Keratinocyte (primary cell): Measurements from ENCODE around the gene MGLL. TPM values are rescaled to one million over a fixed set of nuclear protein-coding genes. Genes with fewer than 3 reads are reported as not detected.

Source experiments
- DNase-seq: peaks from one replicate; pipeline ENCODE4 v3.0.0-alpha.2; 2011; ENCODE audit warnings: low read depth, missing footprints, low spot score
- FAIRE-seq: peaks from 2 replicates; lab custom pipeline; 2011; peaks lifted over from hg19 to GRCh38; lab: Jason Lieb, UNC
- H2AFZ ChIP-seq: 2 replicates; pipeline ENCODE4 v1.6.0; 2012; ENCODE audit warnings: low read length, control low read depth, inconsistent platforms; ENCODE audit not compliant: control insufficient read depth
- H3K27ac ChIP-seq: 2 replicates; pipeline ENCODE4 v1.5.1; 2011; ENCODE audit warnings: low read length; ENCODE audit not compliant: control insufficient read depth, insufficient read depth
- H3K27me3 ChIP-seq: 3 replicates; pipeline ENCODE4 v1.6.0; 2011; ENCODE audit warnings: low read length; ENCODE audit not compliant: control insufficient read depth, insufficient read depth; ENCODE audit errors: extremely low read depth
- H3K36me3 ChIP-seq, 2 experiments: 2 replicates in 1 of 2; 3 replicates in 1 of 2; pipeline ENCODE4 v1.5.1; 2011; ENCODE audit warnings: low read length in 2 of 2, mild to moderate bottlenecking in 1 of 2; ENCODE audit not compliant: control insufficient read depth in 2 of 2, insufficient read depth in 2 of 2; ENCODE audit errors: extremely low read depth in 1 of 2
- H3K4me1 ChIP-seq: 3 replicates; pipeline ENCODE4 v1.5.1; 2011; ENCODE audit warnings: low read length; ENCODE audit not compliant: control insufficient read depth, insufficient read depth; ENCODE audit errors: extremely low read depth
- H3K4me2 ChIP-seq: 3 replicates; pipeline ENCODE4 v1.6.0; 2011; ENCODE audit warnings: low read depth, low read length; ENCODE audit not compliant: control insufficient read depth, insufficient read depth; ENCODE audit errors: extremely low read depth
- H3K4me3 ChIP-seq, 3 experiments: fragments of 200-600 bp in 1 of 3; sonication (generic) in 1 of 3; 2 replicates in 2 of 3; 3 replicates in 1 of 3; pipeline ENCODE4 v1.5.1; 2011 to 2016; ENCODE audit warnings: low read length in 3 of 3, mild to moderate bottlenecking in 3 of 3, control low read depth in 2 of 3, inconsistent platforms in 1 of 3, low read depth in 1 of 3, mixed read lengths in 1 of 3, mixed run types in 1 of 3, moderate library complexity in 1 of 3; ENCODE audit not compliant: control insufficient read depth in 2 of 3, insufficient read depth in 2 of 3; ENCODE audit errors: extremely low read depth in 1 of 3
- H3K79me2 ChIP-seq: 2 replicates; pipeline ENCODE4 v1.6.0; 2012; ENCODE audit warnings: low read length; ENCODE audit not compliant: control insufficient read depth, insufficient read depth
- H3K9ac ChIP-seq: 3 replicates; pipeline ENCODE4 v1.6.0; 2011; ENCODE audit warnings: low read length; ENCODE audit not compliant: control insufficient read depth, insufficient read depth; ENCODE audit errors: extremely low read depth
- H3K9me1 ChIP-seq: 3 replicates; pipeline ENCODE4 v1.6.0; 2011; ENCODE audit warnings: low read length; ENCODE audit not compliant: control insufficient read depth, insufficient read depth; ENCODE audit errors: extremely low read depth
- H3K9me3 ChIP-seq: 2 replicates; pipeline ENCODE4 v1.5.1; 2012; ENCODE audit warnings: low read depth, low read length; ENCODE audit not compliant: control insufficient read depth
- H4K20me1 ChIP-seq: 3 replicates; pipeline ENCODE4 v1.6.0; 2011; ENCODE audit warnings: low read length; ENCODE audit not compliant: control insufficient read depth, insufficient read depth; ENCODE audit errors: extremely low read depth
- CTCF ChIP-seq, 3 experiments: IDR thresholded peaks in 1 of 3; conservative IDR thresholded peaks in 1 of 3; optimal IDR thresholded peaks in 1 of 3; 2 replicates in 2 of 3; 3 replicates in 1 of 3; pipeline versions ENCODE3 to v1.5.1; 2011; ENCODE audit warnings: low read length in 3 of 3, mild to moderate bottlenecking in 3 of 3, moderate library complexity in 2 of 3, control low read depth in 1 of 3, inconsistent platforms in 1 of 3; ENCODE audit not compliant: insufficient read depth in 2 of 3; ENCODE audit errors: extremely low read depth in 1 of 3
- EZH2 ChIP-seq: IDR thresholded peaks from one replicate; pipeline ENCODE4 v1.6.1; 2012; ENCODE audit warnings: inconsistent platforms, mild to moderate bottlenecking, low read length, moderate library complexity
- dilution Hi-C: fragments of 300-500 bp; cut with MboI; formaldehyde crosslinking; loops from one replicate; pipeline ENCODE4 v1.7.0; 2020; ENCODE audit warnings: low sequenced_read_pairs; ENCODE audit not compliant: extremely low pct_ligation_motif_present
- polyA plus RNA-seq, 5 experiments: library from polyadenylated mRNA; depleted of rRNA in 3 of 5; stranded (reverse) in 3 of 5; stranded (forward) in 1 of 5; unstranded in 1 of 5; fragments of >200 nt; gene quantifications; 1 replicate in 1 of 5; 2 replicates in 3 of 5; 3 replicates in 1 of 5; pipeline versions ENCODE4 v1.2.1 to v1.2.3, GENCODE V29; 2011 to 2012; ENCODE audit warnings: missing spikeins in 2 of 5, low read depth in 1 of 5, low replicate concordance in 1 of 5

The MGLL gene
- polyA plus RNA-seq, 1 donor (not counting 4 experiments of a cell fraction or from before 2014, with no cell fraction given), result 17.8 TPM

- H3K9ac ChIP-seq, result no peak overlapping the region
- no peak overlapping the region for H3K4me3 ChIP-seq
- dilution Hi-C loops, result no loop called here
- H3K4me2 ChIP-seq, result no peak overlapping the region
- FAIRE-seq, result no peak
- no peaks in the 10 kb centered on the region for H4K20me1 ChIP-seq
- no peaks in the 10 kb centered on the region for H3K9me3 ChIP-seq
- H3K79me2 ChIP-seq, result no peaks in the 10 kb centered on the region
- DNase-seq, result no peak
- H2AFZ ChIP-seq, result no peak overlapping the region
- H3K36me3 ChIP-seq, result no peaks in the 10 kb centered on the region
- H3K4me1 ChIP-seq, result no peaks in the 10 kb centered on the region
- no peaks in the 10 kb centered on the region for H3K27me3 ChIP-seq
- H3K27ac ChIP-seq, result no peak overlapping the region
- no peak for TF ChIP-seq EZH2
- TF ChIP-seq CTCF (optimal IDR thresholded peaks at IDR 0.05 in 1 of 3, IDR thresholded peaks at IDR 0.05 in 1 of 3, conservative IDR thresholded peaks at IDR 0.05 in 1 of 3; ENCODE audit: extremely low read depth in 1 of 3, insufficient read depth in 2 of 3, low read length in 3 of 3), result no peak
- H3K9me1 ChIP-seq, result no peaks in the 10 kb centered on the region
These were observed 155.6 kb downstream of the MGLL start for GRCh38 chr3:127666676-127667075.

GRCh38 chr3:127665586-127665985, 156.7 kb downstream of the MGLL start:
- H3K4me2 ChIP-seq, result no peak overlapping the region
- H3K4me3 ChIP-seq, result no peak overlapping the region
- H2AFZ ChIP-seq, result no peak overlapping the region
- no peaks in the 10 kb centered on the region for H3K36me3 ChIP-seq
- H3K9me3 ChIP-seq, result no peaks in the 10 kb centered on the region
- dilution Hi-C loops, result no loop called here
- TF ChIP-seq CTCF (optimal IDR thresholded peaks at IDR 0.05 in 1 of 3, IDR thresholded peaks at IDR 0.05 in 1 of 3, conservative IDR thresholded peaks at IDR 0.05 in 1 of 3; ENCODE audit: extremely low read depth in 1 of 3, insufficient read depth in 2 of 3, low read length in 3 of 3), result no peak
- TF ChIP-seq EZH2, result no peak
- H3K4me1 ChIP-seq, result no peaks in the 10 kb centered on the region
- no peak overlapping the region for H3K27ac ChIP-seq
- H3K9me1 ChIP-seq, result no peaks in the 10 kb centered on the region
- no peaks in the 10 kb centered on the region for H3K27me3 ChIP-seq
- no peaks in the 10 kb centered on the region for H3K79me2 ChIP-seq
- H4K20me1 ChIP-seq, result no peaks in the 10 kb centered on the region
- H3K9ac ChIP-seq, result no peak overlapping the region
- DNase-seq (no peak), FAIRE-seq (no peak)
